SKM-1 treated with dmso at 0.1 percent for 144 hours (cell line): Measurements from ENCODE around the gene KIF3C.

Experiments used
- DNase-seq: peaks from one replicate; lab custom pipeline; 2025; ENCODE audit not compliant: unreplicated experiment; lab: John Stamatoyannopoulos, UW

The KIF3C gene

DNA sequence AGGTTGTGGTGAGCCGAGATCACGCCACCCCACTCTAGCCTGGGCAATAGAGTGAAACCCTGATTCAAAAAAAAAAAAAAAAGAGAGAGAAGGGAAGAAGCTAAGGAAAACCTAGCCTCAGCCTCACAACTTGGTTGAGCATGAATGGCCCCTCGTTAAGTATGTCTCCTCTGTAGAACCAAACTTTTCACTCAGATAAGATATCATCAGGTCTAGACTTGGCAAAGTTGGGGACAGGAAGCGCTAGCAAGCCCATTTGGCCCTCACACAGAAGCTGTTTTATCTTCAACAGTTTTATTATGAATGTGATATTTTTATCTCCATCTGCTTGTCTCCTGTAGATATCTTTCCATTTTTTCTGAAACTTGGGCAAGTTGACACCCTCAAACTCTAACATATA lies 100.5 kb downstream of the KIF3C start:
- DNase-seq: no peak

DNA sequence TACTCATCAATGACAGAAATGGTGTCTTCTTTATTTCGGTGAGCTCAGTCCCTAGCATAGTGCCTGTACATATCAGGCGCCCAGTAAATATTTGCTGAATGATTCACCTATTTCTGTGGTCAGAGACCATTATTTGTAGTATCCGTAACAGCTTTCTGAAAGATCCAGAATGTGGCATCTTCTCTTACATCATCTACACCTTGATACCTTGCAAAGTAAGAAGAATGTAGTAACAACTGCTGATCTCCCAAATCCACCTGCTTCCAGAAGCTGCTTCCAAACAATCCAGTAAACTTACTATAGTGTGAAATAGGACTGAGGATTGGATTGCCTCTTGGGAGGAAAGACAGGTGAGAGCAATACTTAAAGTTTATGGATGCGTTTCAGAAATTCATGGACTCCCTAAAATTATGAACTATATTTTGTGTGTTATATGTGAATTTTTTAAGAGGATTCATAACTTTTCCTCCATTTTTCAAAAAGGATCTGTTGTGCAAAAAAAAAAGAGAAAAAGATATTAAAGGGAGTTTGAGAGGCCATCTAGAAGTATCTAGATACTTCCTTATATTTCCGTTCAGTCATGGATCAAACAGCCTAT lies 103.1 kb downstream of the KIF3C start:
- no peak for DNase-seq

DNA sequence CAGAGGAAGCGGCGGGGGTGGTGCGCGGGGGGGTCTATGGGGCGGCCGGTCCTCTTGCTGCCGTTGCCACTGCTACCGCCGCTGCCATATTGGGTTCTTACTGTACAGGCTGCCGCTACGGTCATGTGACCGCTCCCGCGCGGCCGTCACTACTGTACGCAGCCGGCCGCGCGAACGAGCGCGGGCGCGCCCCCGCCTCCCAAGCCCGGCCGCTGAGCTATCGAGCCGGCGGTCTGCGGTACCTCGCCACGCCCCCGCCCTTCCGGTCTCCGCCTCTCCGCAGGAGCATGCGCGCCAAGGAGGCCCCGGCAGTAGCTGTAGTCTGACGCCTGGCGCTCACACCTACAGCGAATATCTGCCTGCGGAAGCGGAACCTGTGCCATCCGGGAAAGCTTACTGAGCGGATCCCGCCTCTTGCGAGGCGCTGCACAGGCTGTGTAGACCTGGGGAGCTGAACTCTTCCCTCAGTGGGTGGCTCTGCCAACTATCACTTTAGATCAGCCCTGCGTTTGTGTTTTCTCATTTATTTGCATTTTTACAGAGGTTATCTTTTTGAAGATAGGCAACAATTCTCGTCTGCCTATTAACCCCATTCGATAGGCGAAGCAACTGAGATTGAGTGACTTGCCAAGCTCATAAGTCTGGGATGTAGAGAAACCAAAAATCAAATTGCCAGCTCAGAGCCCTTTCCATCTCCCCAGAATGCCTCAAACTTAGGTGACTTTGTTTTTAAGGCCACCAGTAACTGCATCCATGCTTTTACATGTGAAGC lies 103.8 kb downstream of the KIF3C start, which contains the start of gene ASXL2:
Gene ASXL2 (minus strand): TSS at position 127 of the 772 bp plus-strand sequence. CDS start 265 bp downstream, outside the sequence.
- DNase-seq: peak; percentile 98

DNA sequence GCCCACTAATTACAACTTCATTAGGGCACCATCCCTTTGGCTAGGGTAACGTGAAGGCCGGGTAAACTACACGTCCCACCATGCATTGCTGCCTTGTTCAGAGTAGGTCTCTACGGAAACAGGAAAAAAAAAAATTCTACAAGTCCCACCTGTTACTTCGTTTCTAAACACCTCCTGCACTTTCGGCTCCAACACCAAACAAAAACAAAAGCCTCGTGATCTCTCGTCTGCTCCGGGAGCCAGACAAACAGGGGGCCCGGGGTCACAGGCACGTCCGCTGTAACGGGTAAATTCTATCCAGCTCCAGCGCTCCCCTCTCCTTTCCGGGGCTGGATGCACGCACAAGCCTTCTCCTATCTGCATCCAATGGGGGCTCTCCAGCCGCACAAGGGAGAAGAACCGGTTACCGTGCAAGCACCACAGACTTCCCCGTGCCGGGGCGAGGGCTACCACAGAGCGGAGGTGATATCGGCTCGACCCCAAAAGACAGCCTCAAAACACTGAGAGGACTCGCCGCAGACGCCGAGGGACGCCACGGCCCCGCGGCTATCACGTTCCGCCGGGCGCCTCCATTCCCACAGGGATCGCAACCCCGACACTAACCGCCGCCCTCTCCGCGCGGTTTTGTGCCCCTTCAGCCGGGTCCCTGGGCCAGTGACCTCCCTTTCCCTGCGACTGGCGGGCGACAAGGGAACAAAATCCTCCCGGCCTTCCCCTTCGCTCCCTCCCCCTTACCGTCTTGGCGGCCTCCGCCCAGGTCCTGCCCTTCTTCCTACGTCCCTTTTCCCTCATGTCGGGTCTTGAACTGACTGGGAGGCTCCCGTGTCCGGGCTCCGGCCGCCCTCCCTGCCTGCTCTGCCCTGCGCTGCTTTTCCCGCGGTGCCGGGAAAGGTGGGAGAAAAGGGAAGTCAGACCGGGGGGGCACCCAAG lies 104.6 kb downstream of the KIF3C start:
- peak; percentile 68 for DNase-seq
